WTC11 (cell line): ENCODE measurements around the gene FER. TPM values are rescaled to one million over a fixed set of nuclear protein-coding genes. Genes with fewer than 3 reads are reported as not detected.

Experiments
- ATAC-seq: fragments of 200-7000 bp; cut with Tn5 transposase; 2 replicates; pipeline ENCODE4 v1.10.0; 2021; ENCODE audit warnings: mild to moderate bottlenecking, moderate library complexity
- CTCF ChIA-PET: fragments of 300-600 bp; sonication (Branson Sonifier 250); formaldehyde crosslinking; loops from one replicate; lab custom pipeline; 2021; ENCODE audit warnings: antibody characterized with exemption; lab: Charles Lee
- POLR2A ChIA-PET: fragments of 350-600 bp; sonication (Branson Sonifier 250); formaldehyde crosslinking; loops from one replicate; lab custom pipeline; 2021; ENCODE audit warnings: antibody characterized with exemption; lab: Charles Lee
- DNase-seq: peaks from one replicate; pipeline ENCODE4 v3.0.0; 2021; ENCODE audit warnings: low spot score
- H3K27ac Mint-ChIP-seq: 2 replicates; pipeline ENCODE4 v1.8.0; 2021; ENCODE audit warnings: mixed read lengths
- H3K27me3 Mint-ChIP-seq: 2 replicates; pipeline ENCODE4 v1.8.0; 2021; ENCODE audit warnings: low read depth, mild to moderate bottlenecking, moderate library complexity, mixed read lengths
- H3K36me3 Mint-ChIP-seq: 2 replicates; pipeline ENCODE4 v1.8.0; 2021; ENCODE audit warnings: mixed read lengths
- H3K4me1 Mint-ChIP-seq: 2 replicates; pipeline ENCODE4 v1.8.0; 2022; ENCODE audit warnings: mixed read lengths
- H3K4me3 Mint-ChIP-seq: 2 replicates; pipeline ENCODE4 v1.8.0; 2021; ENCODE audit warnings: mild to moderate bottlenecking, moderate library complexity, mixed read lengths
- H3K9me3 Mint-ChIP-seq: 2 replicates; pipeline ENCODE4 v1.8.0; 2021; ENCODE audit warnings: mixed read lengths
- CREB1 ChIP-seq: sonication (generic); formaldehyde crosslinking; IDR thresholded peaks from 2 replicates; pipeline ENCODE4 v1.8.0; 2023; ENCODE audit warnings: mild to moderate bottlenecking, missing genetic modification reagents
- E2F1 ChIP-seq: sonication (generic); formaldehyde crosslinking; IDR thresholded peaks from 2 replicates; pipeline ENCODE4 v1.8.0; 2022; ENCODE audit warnings: mild to moderate bottlenecking, missing genetic modification reagents
- ELF4 ChIP-seq: sonication (generic); formaldehyde crosslinking; IDR thresholded peaks from 2 replicates; pipeline ENCODE4 v1.8.1; 2022; ENCODE audit warnings: low read depth, mild to moderate bottlenecking, moderate library complexity, missing genetic modification reagents
- GABPB1 ChIP-seq: sonication (generic); formaldehyde crosslinking; IDR thresholded peaks from 2 replicates; pipeline ENCODE4 v1.8.1; 2023; ENCODE audit warnings: mild to moderate bottlenecking, missing genetic modification reagents
- HMGA2 ChIP-seq: fragments of 250-450 bp; sonication (Bioruptor Pico); IDR thresholded peaks from 2 replicates; pipeline ENCODE4 v1.4.0; 2021; ENCODE audit warnings: mild to moderate bottlenecking, moderate library complexity
- IRF2 ChIP-seq: sonication (generic); formaldehyde crosslinking; IDR thresholded peaks from 2 replicates; pipeline ENCODE4 v1.8.0; 2022; ENCODE audit warnings: low read depth, missing genetic modification reagents, borderline replicate concordance
- NR3C1 ChIP-seq: sonication (generic); formaldehyde crosslinking; conservative IDR thresholded peaks from 2 replicates; pipeline ENCODE4 v1.8.1; 2023; ENCODE audit warnings: low read depth, mild to moderate bottlenecking, missing genetic modification reagents
- TEAD1 ChIP-seq: sonication (generic); formaldehyde crosslinking; IDR thresholded peaks from 2 replicates; pipeline ENCODE4 v1.8.0; 2022; ENCODE audit warnings: mild to moderate bottlenecking, missing genetic modification reagents
- ZMAT4 ChIP-seq: fragments of 250-450 bp; sonication (Bioruptor Pico); IDR thresholded peaks from 2 replicates; pipeline ENCODE4 v1.9.0; 2021; ENCODE audit warnings: mild to moderate bottlenecking
- ZNF219 ChIP-seq: sonication (generic); formaldehyde crosslinking; IDR thresholded peaks from 2 replicates; pipeline ENCODE4 v1.8.0; 2023; ENCODE audit warnings: missing genetic modification reagents, mild to moderate bottlenecking, borderline replicate concordance
- ZNF232 ChIP-seq: sonication (generic); formaldehyde crosslinking; IDR thresholded peaks from 2 replicates; pipeline ENCODE4 v1.8.0; 2022; ENCODE audit warnings: mild to moderate bottlenecking, missing genetic modification reagents
- ZNF263 ChIP-seq: sonication (generic); formaldehyde crosslinking; IDR thresholded peaks from 2 replicates; pipeline ENCODE4 v1.8.1; 2022; ENCODE audit warnings: low read depth, mild to moderate bottlenecking, moderate library complexity, missing genetic modification reagents
- ZNF396 ChIP-seq: fragments of 250-450 bp; sonication (Bioruptor Pico); IDR thresholded peaks from 2 replicates; pipeline ENCODE4 v1.8.0; 2021; ENCODE audit warnings: mild to moderate bottlenecking, moderate library complexity, borderline replicate concordance
- ZNF416 ChIP-seq: fragments of 250-450 bp; sonication (Bioruptor Pico); IDR thresholded peaks from 2 replicates; pipeline ENCODE4 v1.9.0; 2021; ENCODE audit warnings: mild to moderate bottlenecking, inconsistent platforms
- ZNF671 ChIP-seq: fragments of 250-450 bp; sonication (Bioruptor Pico); IDR thresholded peaks from 2 replicates; pipeline ENCODE4 v1.8.0; 2021; ENCODE audit warnings: mild to moderate bottlenecking
- total RNA-seq: library from RNA; stranded (reverse); gene quantifications from 3 replicates; pipeline ENCODE4 v1.2.3, GENCODE V29; 2021
- TF ChIP-seq, protein P1 (sequence below): sonication (generic); formaldehyde crosslinking; IDR thresholded peaks from 2 replicates; pipeline ENCODE4 v1.8.1; 2022; ENCODE audit warnings: low read depth, mild to moderate bottlenecking, moderate library complexity, missing genetic modification reagents, borderline replicate concordance
- TF ChIP-seq, protein P2 (sequence below): sonication (generic); formaldehyde crosslinking; IDR thresholded peaks from 2 replicates; pipeline ENCODE4 v1.8.0; 2022; ENCODE audit warnings: mild to moderate bottlenecking, missing genetic modification reagents
- TF ChIP-seq, protein P3 (sequence below): sonication (generic); formaldehyde crosslinking; IDR thresholded peaks from 2 replicates; pipeline ENCODE4 v1.8.1; 2023; ENCODE audit warnings: mild to moderate bottlenecking, moderate library complexity, missing genetic modification reagents
- TF ChIP-seq, protein P4 (sequence below): fragments of 250-450 bp; sonication (Bioruptor Pico); IDR thresholded peaks from 2 replicates; pipeline ENCODE4 v1.9.0; 2021; ENCODE audit warnings: moderate library complexity, mild to moderate bottlenecking, inconsistent platforms, borderline replicate concordance

The FER gene
- total RNA-seq, 1 experiment from 2014 or later = 13.8 TPM

- no peaks in the 10 kb centered on the region for H3K27me3 Mint-ChIP-seq
- POLR2A ChIA-PET = no interaction called here
- peaks cover 16% of the 10 kb centered on the region for H3K4me1 Mint-ChIP-seq
- DNase-seq (no peak), ATAC-seq (no peak)
- H3K9me3 Mint-ChIP-seq = peaks cover 8% of the 10 kb centered on the region
- H3K36me3 Mint-ChIP-seq = peaks cover 3% of the 10 kb centered on the region
- CTCF ChIA-PET = no interaction called here
- no peak overlapping the region for H3K4me3 Mint-ChIP-seq
- no peak overlapping the region for H3K27ac Mint-ChIP-seq
- TF ChIP-seq IRF2 = no peak
- no peak for TF ChIP-seq HMGA2 (CRISPR knock-in tag)
- TF ChIP-seq ZNF219 (CRISPR knock-in tag) = no peak
- TF ChIP-seq, protein P1, sequence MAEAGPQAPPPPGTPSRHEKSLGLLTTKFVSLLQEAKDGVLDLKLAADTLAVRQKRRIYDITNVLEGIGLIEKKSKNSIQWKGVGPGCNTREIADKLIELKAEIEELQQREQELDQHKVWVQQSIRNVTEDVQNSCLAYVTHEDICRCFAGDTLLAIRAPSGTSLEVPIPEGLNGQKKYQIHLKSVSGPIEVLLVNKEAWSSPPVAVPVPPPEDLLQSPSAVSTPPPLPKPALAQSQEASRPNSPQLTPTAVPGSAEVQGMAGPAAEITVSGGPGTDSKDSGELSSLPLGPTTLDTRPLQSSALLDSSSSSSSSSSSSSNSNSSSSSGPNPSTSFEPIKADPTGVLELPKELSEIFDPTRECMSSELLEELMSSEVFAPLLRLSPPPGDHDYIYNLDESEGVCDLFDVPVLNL (CRISPR knock-in tag) = no peak
- TF ChIP-seq ZNF671 (CRISPR knock-in tag) = no peak
- TF ChIP-seq ZNF396 (CRISPR knock-in tag) = no peak
- TF ChIP-seq GABPB1 (CRISPR knock-in tag) = no peak
- no peak for TF ChIP-seq TEAD1
- TF ChIP-seq, protein P2, sequence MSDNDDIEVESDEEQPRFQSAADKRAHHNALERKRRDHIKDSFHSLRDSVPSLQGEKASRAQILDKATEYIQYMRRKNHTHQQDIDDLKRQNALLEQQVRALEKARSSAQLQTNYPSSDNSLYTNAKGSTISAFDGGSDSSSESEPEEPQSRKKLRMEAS (CRISPR knock-in tag) = no peak
- no peak for TF ChIP-seq ZNF263
- TF ChIP-seq ZNF416 (CRISPR knock-in tag) = no peak
- no peak for TF ChIP-seq NR3C1 (CRISPR knock-in tag)
- no peak for TF ChIP-seq ZNF232 (CRISPR knock-in tag)
- TF ChIP-seq, all 79 proteins: peak for 0
Observed at GRCh38 chr5:108820983-108821382, 73.3 kb downstream of the FER start.

- Mint-ChIP-seq H3K4me1 (peaks cover 16% of the 10 kb centered on the region), H3K36me3 (peaks cover 3% of the 10 kb centered on the region), H3K27me3 (no peaks in the 10 kb centered on the region), H3K27ac (no peak overlapping the region), H3K9me3 (peaks cover 8% of the 10 kb centered on the region), H3K4me3 (no peak overlapping the region)
- DNase-seq = no peak
- CTCF ChIA-PET = no interaction called here
- TF ChIP-seq ELF4 (CRISPR knock-in tag) (no peak), HMGA2 (CRISPR knock-in tag) (peak; percentile 99)
- no peak for ATAC-seq
- POLR2A ChIA-PET = no interaction called here
Observed at GRCh38 chr5:108822211-108822947, 74.7 kb downstream of the FER start.

DNA sequence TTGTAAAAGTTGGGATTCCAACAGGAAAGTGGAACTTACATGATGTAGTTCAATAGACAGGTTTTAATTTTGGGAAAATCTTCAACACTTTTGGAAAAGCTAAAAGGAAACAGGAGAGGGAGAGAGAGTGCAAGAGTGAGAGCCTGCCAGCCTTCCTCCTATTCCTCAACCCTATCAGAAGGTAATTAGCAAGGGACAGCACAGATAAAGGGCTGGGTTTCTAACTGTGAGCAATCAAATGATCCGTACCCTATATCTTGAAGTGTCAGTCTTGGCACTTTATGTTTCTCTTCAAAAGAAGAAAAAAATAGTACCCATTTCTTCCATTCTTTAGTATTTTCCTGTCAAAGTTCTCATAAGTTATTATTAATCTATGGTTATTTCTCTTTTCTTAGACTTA lies 79.4 kb downstream of the FER start:
- Mint-ChIP-seq H3K4me1 (peaks cover 23% of the 10 kb centered on the region), H3K27ac (no peak overlapping the region), H3K4me3 (no peak overlapping the region)
- no peak for ATAC-seq
- POLR2A ChIA-PET = no interaction called here
- no peak for TF ChIP-seq E2F1 (CRISPR knock-in tag)
- TF ChIP-seq ELF4 (CRISPR knock-in tag) = no peak
- TF ChIP-seq, protein P3, sequence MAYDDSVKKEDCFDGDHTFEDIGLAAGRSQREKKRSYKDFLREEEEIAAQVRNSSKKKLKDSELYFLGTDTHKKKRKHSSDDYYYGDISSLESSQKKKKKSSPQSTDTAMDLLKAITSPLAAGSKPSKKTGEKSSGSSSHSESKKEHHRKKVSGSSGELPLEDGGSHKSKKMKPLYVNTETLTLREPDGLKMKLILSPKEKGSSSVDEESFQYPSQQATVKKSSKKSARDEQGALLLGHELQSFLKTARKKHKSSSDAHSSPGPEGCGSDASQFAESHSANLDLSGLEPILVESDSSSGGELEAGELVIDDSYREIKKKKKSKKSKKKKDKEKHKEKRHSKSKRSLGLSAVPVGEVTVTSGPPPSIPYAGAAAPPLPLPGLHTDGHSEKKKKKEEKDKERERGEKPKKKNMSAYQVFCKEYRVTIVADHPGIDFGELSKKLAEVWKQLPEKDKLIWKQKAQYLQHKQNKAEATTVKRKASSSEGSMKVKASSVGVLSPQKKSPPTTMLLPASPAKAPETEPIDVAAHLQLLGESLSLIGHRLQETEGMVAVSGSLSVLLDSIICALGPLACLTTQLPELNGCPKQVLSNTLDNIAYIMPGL (CRISPR knock-in tag) = no peak
- TF ChIP-seq, protein P4, sequence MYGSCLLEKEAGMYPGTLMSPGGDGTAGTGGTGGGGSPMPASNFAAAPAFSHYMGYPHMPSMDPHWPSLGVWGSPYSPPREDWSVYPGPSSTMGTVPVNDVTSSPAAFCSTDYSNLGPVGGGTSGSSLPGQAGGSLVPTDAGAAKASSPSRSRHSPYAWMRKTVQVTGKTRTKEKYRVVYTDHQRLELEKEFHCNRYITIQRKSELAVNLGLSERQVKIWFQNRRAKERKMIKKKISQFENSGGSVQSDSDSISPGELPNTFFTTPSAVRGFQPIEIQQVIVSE (CRISPR knock-in tag) = no peak
- no peak for TF ChIP-seq CREB1 (CRISPR knock-in tag)
- no peak for TF ChIP-seq ZMAT4 (CRISPR knock-in tag)
- TF ChIP-seq, all 79 proteins: peak for 0
- CTCF ChIA-PET = no interaction called here
- Mint-ChIP-seq H3K27me3 (no peaks in the 10 kb centered on the region), H3K9me3 (peaks cover 9% of the 10 kb centered on the region), H3K36me3 (peaks cover 3% of the 10 kb centered on the region)
- DNase-seq = no peak
